Femur (tissue), 1 donor: Measurements from ENCODE around the gene ANO1.
A peak's percentile ranks its signal among the peaks of the same experiment; 100 is the strongest.

Experiments
- DNase-seq: peaks from one replicate; pipeline ENCODE4 v3.0.0-alpha.2; 2017

The ANO1 gene

GRCh38 chr11:70054004-70054403, 24.1 kb upstream of the ANO1 start:
- DNase-seq, result no peak

- DNase-seq, result no peak
Measured at GRCh38 chr11:70055444-70055843, 22.7 kb upstream of the ANO1 start.

GRCh38 chr11:70057080-70057479, 21.0 kb upstream of the ANO1 start:
- DNase-seq, result no peak

- no peak for DNase-seq
Measured at GRCh38 chr11:70059971-70060370, 18.1 kb upstream of the ANO1 start.

- no peak for DNase-seq
Measured at GRCh38 chr11:70060611-70061293, 17.4 kb upstream of the ANO1 start.

GRCh38 chr11:70061734-70062133, 16.4 kb upstream of the ANO1 start:
- no peak for DNase-seq

- no peak for DNase-seq
Measured at GRCh38 chr11:70063121-70063520, 15.0 kb upstream of the ANO1 start.

- DNase-seq, result no peak
Measured at GRCh38 chr11:70063555-70063954, 14.6 kb upstream of the ANO1 start.

GRCh38 chr11:70064008-70064725, 13.9 kb upstream of the ANO1 start:
- no peak for DNase-seq

- no peak for DNase-seq
Measured at GRCh38 chr11:70064726-70065317, 13.3 kb upstream of the ANO1 start.

- DNase-seq, result no peak
Measured at GRCh38 chr11:70065318-70066135, 12.6 kb upstream of the ANO1 start.

- no peak for DNase-seq
Measured at GRCh38 chr11:70066136-70066520, 12.0 kb upstream of the ANO1 start.

- DNase-seq, result no peak
Measured at GRCh38 chr11:70066628-70067027, 11.5 kb upstream of the ANO1 start.

- DNase-seq, result no peak
Measured at GRCh38 chr11:70067036-70067435, 11.1 kb upstream of the ANO1 start.

GRCh38 chr11:70067591-70068341, 10.4 kb upstream of the ANO1 start:
- DNase-seq, result no peak

- DNase-seq, result no peak
Measured at GRCh38 chr11:70068345-70068744, 9.8 kb upstream of the ANO1 start.

- no peak for DNase-seq
Measured at GRCh38 chr11:70068950-70069349, 9.2 kb upstream of the ANO1 start.

- peak; percentile 12 for DNase-seq
Measured at GRCh38 chr11:70070706-70071105, 7.4 kb upstream of the ANO1 start.

- peak; percentile 6 for DNase-seq
Measured at GRCh38 chr11:70071996-70072395, 6.1 kb upstream of the ANO1 start.

GRCh38 chr11:70072461-70072860, 5.7 kb upstream of the ANO1 start:
- DNase-seq, result peak; percentile 29

GRCh38 chr11:70072861-70073755, 5.0 kb upstream of the ANO1 start:
- DNase-seq, result peak; percentile 45
